GM18861 (cell line): ENCODE data around the gene PARL.
"Not testable (repeated sequence)": the region's sequence is repeated elsewhere in the genome, so short reads cannot be mapped to it uniquely, and the experiment has no call there.

Source experiments
- ATAC-seq: cut with Tn5 transposase; IDR thresholded peaks from one replicate; pipeline ENCODE4 v1.9.1; 2021; ENCODE audit not compliant: unreplicated experiment

The PARL gene

GRCh38 chr3:183904833-183905780, 20.4 kb upstream of the PARL start:
- no peak for ATAC-seq

- no peak for ATAC-seq
Measured at GRCh38 chr3:183898028-183898431, 13.3 kb upstream of the PARL start.

- no peak for ATAC-seq
Measured at GRCh38 chr3:183897606-183898005, 12.9 kb upstream of the PARL start.

GRCh38 chr3:183896610-183897009, 11.9 kb upstream of the PARL start:
- no peak for ATAC-seq

GRCh38 chr3:183896184-183896583, 11.5 kb upstream of the PARL start:
- no peak for ATAC-seq

- ATAC-seq: no peak
Measured at GRCh38 chr3:183895774-183896173, 11.1 kb upstream of the PARL start.

GRCh38 chr3:183895296-183895695, 10.6 kb upstream of the PARL start:
- ATAC-seq: no peak

GRCh38 chr3:183892610-183893214, 8.0 kb upstream of the PARL start:
- ATAC-seq: no peak

- ATAC-seq: no peak
Measured at GRCh38 chr3:183885766-183886165, 1.1 kb upstream of the PARL start.

GRCh38 chr3:183884097-183884426, 618 bp downstream of the PARL start:
- no peak for ATAC-seq

- no peak for ATAC-seq
Measured at GRCh38 chr3:183883291-183884096, 1.2 kb downstream of the PARL start.

GRCh38 chr3:183880121-183880520, 4.6 kb downstream of the PARL start:
- ATAC-seq: no peak

- no peak for ATAC-seq
Measured at GRCh38 chr3:183879243-183879642, 5.4 kb downstream of the PARL start.

GRCh38 chr3:183878071-183878470, 6.6 kb downstream of the PARL start:
- ATAC-seq: no peak

GRCh38 chr3:183877227-183877626, 7.5 kb downstream of the PARL start:
- ATAC-seq: not testable (repeated sequence)

- ATAC-seq: no peak
Measured at GRCh38 chr3:183875411-183875810, 9.3 kb downstream of the PARL start.

- ATAC-seq: no peak
Measured at GRCh38 chr3:183873914-183874313, 10.8 kb downstream of the PARL start.

GRCh38 chr3:183871541-183871940, 13.1 kb downstream of the PARL start:
- no peak for ATAC-seq

- ATAC-seq: no peak
Measured at GRCh38 chr3:183870563-183870962, 14.1 kb downstream of the PARL start.

- no peak for ATAC-seq
Measured at GRCh38 chr3:183868796-183869195, 15.9 kb downstream of the PARL start.

- no peak for ATAC-seq
Measured at GRCh38 chr3:183862610-183863009, 22.1 kb downstream of the PARL start.

GRCh38 chr3:183857863-183858262, 26.8 kb downstream of the PARL start:
- no peak for ATAC-seq
